ENCODE measurements around the gene HOXD3. TPM values are rescaled to one million over a fixed set of nuclear protein-coding genes. Genes with fewer than 3 reads are reported as not detected.

HOXD3 gene
- total RNA-seq, 4 donors from 2014 or later = 0.56 to 3.1 (median 1.7) TPM; not detected in 1

GRCh38 chr2:176135035-176135440 is 22.1 kb upstream of the HOXD3 start:
- intact Hi-C loops (cut with DNase I; ENCODE audit: low total_unique reads) = loop anchor here (5.0 kb wide), 2 partner anchors 417 to 502 kb away; no protein-coding TSS in a partner anchor
- peak in 1 of 2 donors; percentile 59 for DNase-seq (ENCODE audit: low spot score in 2 of 2)
- TF ChIP-seq, protein P1, sequence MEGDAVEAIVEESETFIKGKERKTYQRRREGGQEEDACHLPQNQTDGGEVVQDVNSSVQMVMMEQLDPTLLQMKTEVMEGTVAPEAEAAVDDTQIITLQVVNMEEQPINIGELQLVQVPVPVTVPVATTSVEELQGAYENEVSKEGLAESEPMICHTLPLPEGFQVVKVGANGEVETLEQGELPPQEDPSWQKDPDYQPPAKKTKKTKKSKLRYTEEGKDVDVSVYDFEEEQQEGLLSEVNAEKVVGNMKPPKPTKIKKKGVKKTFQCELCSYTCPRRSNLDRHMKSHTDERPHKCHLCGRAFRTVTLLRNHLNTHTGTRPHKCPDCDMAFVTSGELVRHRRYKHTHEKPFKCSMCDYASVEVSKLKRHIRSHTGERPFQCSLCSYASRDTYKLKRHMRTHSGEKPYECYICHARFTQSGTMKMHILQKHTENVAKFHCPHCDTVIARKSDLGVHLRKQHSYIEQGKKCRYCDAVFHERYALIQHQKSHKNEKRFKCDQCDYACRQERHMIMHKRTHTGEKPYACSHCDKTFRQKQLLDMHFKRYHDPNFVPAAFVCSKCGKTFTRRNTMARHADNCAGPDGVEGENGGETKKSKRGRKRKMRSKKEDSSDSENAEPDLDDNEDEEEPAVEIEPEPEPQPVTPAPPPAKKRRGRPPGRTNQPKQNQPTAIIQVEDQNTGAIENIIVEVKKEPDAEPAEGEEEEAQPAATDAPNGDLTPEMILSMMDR (IDR thresholded peaks at IDR 0.05) = no peak
- no peak overlapping the region for H3K4me3 ChIP-seq (ENCODE audit: low read depth, poor library complexity, severe bottlenecking)

- TF ChIP-seq POLR2A (IDR thresholded peaks at IDR 0.05) = no peak
- TF ChIP-seq, protein P1 (IDR thresholded peaks at IDR 0.05) = no peak
- 2 to 3% methylated on average over 45 to 50 of the region's 71 CpGs for WGBS, 2 donors
- peak overlapping the region; percentile 34 for H3K4me3 ChIP-seq (ENCODE audit: low read depth, poor library complexity, severe bottlenecking)
- peak in 1 of 2 donors; percentile 87 for DNase-seq (ENCODE audit: low spot score in 2 of 2)
- intact Hi-C loops (cut with DNase I; ENCODE audit: low total_unique reads) = loop anchor here (5.0 kb wide), 2 partner anchors 416 to 501 kb away; no protein-coding TSS in a partner anchor
Observed at GRCh38 chr2:176136374-176137251, 20.5 kb upstream of the HOXD3 start.

DNA sequence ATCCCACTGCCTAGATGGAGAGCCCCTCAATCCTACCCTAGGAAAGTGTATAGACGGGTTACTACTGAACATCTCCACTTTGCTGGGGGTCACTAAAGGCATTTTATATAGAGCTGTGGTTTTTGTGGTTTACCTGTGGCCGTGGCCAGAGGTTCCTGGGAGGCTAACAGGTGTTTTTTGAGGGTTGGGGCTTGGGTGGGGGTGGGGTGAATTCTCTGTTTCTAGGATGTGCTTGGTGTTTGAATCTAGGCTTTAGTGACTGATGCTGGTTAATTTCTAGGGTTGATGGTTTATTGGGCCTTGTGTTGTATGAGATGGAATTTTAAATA is 19.9 kb upstream of the HOXD3 start:
- 8 to 31% methylated on average over 2 of the region's 2 CpGs for WGBS, 2 donors
- no peak for DNase-seq (ENCODE audit: low spot score in 2 of 2)
- intact Hi-C loops (cut with DNase I; ENCODE audit: low total_unique reads) = loop anchor here (5.0 kb wide), 2 partner anchors 415 to 500 kb away; no protein-coding TSS in a partner anchor

GRCh38 chr2:176137906-176138305 is 19.2 kb upstream of the HOXD3 start:
- TF ChIP-seq, protein P1 (IDR thresholded peaks at IDR 0.05) = no peak
- no peak for TF ChIP-seq POLR2A (IDR thresholded peaks at IDR 0.05)
- 56 to 73% methylated on average over 8 of the region's 8 CpGs for WGBS, 2 donors
- intact Hi-C loops (cut with DNase I; ENCODE audit: low total_unique reads) = loop anchor here (5.0 kb wide), 2 partner anchors 414 to 499 kb away; no protein-coding TSS in a partner anchor
- no peak overlapping the region for H3K4me3 ChIP-seq (ENCODE audit: low read depth, poor library complexity, severe bottlenecking)
- DNase-seq (ENCODE audit: low spot score in 2 of 2) = peak in 1 of 2 donors; percentile 50

More for the DNA sequence above, 19.9 kb upstream of the HOXD3 start:
- peak overlapping the region; percentile 34 for H3K4me3 ChIP-seq (ENCODE audit: low read depth, poor library complexity, severe bottlenecking)
- TF ChIP-seq, protein P1 (IDR thresholded peaks at IDR 0.05) = no peak
- no peak for TF ChIP-seq POLR2A (IDR thresholded peaks at IDR 0.05)

DNA sequence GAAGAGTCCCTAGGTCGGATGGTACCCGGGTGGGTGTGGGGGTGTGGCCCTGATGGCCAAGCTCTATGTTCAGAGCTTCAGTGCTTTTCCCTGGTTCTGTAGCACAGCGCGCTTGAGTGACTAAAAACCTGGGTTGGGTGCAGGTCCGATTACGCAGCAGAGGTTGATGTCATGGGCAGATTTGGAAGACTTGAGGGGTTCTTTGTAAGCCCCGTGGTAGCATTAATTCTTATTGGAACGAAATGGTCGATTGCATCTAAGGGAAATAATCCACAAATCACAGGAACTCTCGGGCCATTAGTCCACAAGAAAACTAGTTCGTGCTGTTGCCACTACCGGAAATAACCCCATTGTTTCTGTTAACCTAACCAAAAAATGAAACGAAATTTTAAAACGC is 18.6 kb upstream of the HOXD3 start:
- 38 to 42% methylated on average over 14 of the region's 14 CpGs for WGBS, 2 donors
- intact Hi-C loops (cut with DNase I; ENCODE audit: low total_unique reads) = loop anchor here (5.0 kb wide), 2 partner anchors 414 to 499 kb away; no protein-coding TSS in a partner anchor
- no peak overlapping the region for H3K4me3 ChIP-seq (ENCODE audit: low read depth, poor library complexity, severe bottlenecking)
- peak in 1 of 2 donors; percentile 81 for DNase-seq (ENCODE audit: low spot score in 2 of 2)
- TF ChIP-seq POLR2A (IDR thresholded peaks at IDR 0.05) = no peak
- TF ChIP-seq, protein P1 (IDR thresholded peaks at IDR 0.05) = no peak

Measured in lower leg skin (tissue), 4 donors.